HL-60/S4 treated with retinoic acid at 250 ng/mL for 4 days and 3 days (cell line): ENCODE data around the gene ODAPH.
"Not testable (repeated sequence)": the region's sequence is repeated elsewhere in the genome, so short reads cannot be mapped to it uniquely, and the experiment has no call there.

ENCODE experiments used
- in situ Hi-C: fragments of 300-500 bp; cut with MboI; formaldehyde crosslinking; loops from 2 replicates; pipeline ENCODE4 v1.7.0; 2022; ENCODE audit warnings: low sequenced_read_pairs

The ODAPH gene, protein sequence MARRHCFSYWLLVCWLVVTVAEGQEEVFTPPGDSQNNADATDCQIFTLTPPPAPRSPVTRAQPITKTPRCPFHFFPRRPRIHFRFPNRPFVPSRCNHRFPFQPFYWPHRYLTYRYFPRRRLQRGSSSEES

DNA sequence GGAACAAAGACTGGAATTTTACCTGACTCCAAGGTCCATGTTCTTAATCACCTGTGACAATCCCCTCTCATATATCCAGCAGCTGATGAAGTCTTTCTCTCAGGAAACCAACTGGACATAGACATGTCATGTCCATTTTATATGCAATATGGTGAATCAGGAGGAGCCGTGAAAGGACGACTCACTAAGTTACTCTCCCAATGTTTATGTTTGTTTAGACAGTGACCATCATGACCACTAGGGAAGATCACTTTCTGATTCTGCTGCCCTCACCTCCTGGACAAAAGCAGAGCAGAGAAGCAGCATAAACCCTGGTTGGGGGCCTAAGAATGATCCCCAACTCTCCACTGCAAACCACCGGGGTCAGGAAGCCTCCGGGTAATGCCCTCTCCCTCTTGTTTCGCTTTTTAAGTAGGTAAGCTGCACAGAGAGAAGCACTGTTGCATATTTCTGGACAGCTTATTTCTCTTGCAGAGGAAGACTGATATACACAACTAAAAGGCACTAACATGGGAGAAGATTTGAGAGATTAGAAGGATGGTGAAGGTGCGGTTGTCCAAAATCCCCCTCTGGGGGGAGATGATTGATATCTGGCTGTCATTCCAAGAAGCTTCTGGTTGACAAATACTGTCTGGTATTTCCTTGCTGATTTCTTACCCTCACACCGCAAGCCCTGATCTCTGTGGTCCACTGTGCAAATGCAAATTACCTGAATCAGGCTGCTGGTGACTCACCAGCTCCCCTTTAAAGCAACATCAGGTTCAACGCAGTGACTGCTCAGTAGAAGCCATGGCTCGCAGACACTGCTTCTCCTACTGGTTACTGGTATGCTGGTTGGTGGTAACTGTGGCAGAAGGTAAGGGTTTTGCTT, at the start of gene ODAPH:
Gene ODAPH, plus strand, starts transcription at position 773 of the 871 bp plus-strand sequence. Its CDS starts 17 bp downstream, at position 790.
- in situ Hi-C loops: no loop called here

DNA sequence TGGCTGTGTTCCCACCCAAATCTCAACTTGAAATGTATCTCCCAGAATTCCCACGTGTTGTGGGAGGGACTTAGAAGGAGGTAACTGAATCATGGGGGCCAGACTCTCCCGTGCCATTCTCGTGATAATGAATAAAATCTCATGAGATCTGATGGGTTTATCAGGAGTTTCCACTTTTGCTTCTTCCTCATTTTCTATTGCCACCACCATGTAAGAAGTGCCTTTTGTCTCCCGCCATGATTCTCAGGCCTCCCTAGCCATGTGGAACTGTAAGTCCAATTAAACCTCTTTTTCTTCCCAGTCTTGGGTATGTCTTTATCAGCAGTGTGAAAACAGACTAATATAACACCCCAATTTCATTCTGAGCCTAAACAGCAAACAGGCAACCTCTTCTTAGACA, 46.3 kb upstream of the ODAPH start:
- in situ Hi-C loops: not testable (repeated sequence)

DNA sequence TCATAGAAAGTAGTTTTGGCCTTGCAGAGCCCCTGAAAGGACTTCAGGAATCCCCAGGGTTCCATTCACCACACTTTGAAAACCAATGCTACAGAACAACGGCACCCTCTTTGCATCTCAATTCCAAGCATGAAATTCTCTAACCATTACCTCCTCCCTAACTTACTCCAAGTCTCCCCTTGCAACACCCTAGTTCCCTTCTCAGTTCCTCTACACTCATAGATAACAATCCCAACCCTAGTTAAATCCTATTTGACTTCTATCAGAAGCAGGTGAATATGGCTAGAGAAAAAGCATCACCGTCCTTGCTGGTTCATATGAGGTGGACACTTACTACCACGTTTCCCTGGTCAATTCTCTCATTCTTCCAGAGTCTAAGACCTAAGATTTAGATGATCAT, 44.0 kb upstream of the ODAPH start:
- in situ Hi-C loops: no loop called here

DNA sequence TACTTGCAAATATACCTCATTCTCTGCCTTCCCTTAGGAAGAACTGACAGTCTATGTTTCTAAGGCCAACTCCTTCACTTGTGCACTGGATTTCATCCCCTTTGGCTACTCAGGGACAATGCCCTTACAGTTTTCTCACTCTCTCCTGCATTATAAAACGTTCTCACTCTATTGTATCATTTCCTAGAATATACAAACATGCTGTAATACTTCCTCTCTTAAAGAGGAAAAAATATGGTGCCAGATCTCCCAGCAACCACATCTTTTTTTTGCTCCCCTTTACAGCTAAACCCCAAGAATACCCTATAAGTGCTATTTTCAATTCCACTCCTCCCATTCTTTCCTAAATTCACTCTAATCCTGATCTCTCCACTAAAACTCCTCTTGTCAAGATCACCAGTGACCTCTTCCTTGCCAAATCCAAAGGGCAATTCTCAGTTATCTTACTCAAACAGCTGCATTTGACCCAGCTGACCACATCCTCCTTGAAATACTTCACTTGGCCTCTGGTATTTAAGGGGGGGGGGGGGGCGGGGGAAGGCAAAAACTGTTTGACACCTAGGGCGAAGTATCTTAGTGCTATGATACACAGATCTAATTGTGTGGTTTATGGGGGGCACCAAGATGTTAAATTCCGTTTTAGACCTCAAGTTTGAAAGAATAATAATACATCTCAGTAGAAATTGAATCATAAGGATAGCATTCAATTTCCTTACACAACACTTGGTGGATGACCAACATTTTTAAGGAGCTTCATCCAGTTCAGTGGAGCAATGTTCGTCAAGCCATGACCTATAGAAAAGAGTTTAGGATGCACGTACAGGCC, 43.3 kb upstream of the ODAPH start:
- in situ Hi-C loops: no loop called here

DNA sequence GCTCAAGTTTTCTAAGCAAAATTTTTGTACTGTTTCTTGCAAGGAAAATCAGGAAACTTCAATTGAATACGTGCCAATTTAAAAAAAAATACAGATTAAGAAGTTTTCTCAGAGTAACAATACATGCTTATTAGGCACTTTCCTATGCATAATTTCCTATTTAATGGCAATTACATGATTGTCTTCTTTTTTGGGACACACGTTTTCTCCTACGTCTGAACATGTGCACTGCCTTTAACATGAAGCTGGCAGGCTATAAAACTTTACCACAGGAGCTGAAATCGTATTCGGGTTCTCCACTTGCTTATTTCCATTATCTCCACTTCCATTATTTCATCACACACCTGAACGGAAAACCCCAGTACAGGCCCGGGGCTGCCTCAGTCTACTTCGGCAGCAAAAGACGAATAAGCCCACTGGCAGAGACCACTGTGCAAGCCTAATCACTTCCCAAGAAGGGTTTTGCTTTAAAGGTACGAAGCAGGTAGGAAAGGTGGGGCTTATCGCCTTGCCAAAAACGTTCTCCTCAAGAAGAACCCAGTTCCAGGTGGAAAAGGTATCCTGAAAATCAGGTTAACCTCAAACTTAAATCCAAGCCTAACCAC, 42.2 kb upstream of the ODAPH start:
- in situ Hi-C loops: no loop called here

DNA sequence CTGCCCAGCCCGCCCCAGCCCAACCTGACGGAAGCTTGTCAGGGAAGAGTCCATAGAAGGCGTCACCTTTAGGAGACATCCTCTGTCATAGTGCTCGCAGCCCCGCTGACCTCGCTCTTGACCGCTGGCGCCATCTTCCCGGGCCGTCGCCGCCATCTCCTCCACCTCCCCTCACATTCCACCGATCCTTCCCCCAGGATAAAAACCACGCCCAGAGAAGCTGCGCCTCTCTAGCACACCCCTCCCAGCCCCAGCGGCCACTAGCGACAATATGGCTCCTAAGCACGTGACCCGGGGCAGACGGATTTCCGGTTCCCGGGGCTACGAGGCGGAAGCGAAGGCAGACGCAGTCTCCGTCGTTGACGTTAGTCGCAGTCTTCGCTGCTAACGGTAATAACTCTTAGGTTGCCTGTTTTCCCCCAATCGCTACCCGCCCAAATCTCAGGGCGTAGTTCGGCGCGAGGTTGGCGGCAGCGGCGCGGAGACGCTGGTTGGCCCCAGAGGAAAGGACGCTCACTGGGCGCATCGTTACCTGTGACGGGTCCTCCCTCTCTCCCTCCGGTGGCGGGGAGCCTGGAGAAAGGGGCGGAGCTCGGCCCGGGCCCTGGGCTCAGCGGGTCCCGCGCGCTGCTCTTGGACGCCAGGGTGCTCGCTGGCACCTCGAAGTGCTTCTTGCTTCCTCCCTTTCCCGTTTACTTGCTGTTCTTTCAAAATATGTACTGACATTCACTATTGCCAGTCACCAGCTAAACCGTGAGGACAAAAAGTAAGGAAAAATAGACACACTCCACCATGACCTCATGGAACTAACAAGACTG, 41.5 kb upstream of the ODAPH start, which contains the start of the genes RCHY1 and THAP6:
Gene RCHY1, minus strand, starts transcription at position 273 of the 818 bp plus-strand sequence. Its CDS starts 117 bp downstream, at position 156.
Gene THAP6, plus strand, starts transcription at position 343 of the 818 bp plus-strand sequence. CDS start 980 bp downstream, outside the sequence.
- in situ Hi-C loops: no loop called here

DNA sequence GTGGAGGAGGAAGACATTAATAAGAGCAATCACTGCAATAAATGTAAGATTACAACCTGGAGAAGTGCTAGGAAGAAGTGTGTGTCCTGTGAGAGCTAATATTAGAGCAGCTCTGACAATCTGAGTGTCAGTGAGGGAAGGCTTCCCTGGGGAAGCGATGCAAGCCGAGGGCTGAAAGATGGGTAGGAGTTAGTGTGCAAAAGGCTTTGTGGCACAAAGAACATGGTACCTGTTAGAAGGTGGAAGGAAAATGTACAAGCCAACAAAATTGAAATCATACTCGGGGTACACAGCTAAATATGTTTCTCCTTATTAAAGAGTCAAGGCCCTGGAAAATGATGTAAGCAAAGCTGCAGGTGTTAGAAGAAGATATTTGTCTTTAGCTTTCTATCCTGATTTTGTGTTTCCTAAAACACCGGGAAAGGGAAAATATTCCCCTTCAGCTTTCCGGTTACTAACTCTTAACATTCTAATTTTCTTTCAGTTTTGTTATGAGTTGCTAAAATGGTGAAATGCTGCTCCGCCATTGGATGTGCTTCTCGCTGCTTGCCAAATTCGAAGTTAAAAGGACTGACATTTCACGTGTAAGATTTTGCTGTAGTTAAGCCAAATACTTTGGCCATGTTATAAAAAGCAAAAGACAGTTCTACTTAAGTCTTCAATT, 40.8 kb upstream of the ODAPH start:
- in situ Hi-C loops: no loop called here

DNA sequence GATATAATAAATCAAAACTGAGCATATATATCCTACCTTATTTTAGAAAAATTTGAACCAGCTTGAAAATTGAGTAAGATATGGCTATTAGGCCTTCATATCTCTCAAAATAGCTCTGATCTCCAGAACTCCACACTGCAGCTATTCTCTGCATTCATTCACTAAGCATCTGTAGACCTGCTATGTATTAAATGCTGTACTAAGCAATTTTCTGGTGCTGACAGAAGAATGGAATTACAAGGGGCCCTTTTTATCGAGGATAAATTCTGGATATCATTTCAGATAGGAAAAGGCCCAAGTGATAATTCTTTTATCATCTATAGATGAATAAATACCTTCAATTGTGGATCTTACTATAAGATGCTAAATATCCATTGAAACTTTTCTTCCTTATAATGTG, 39.7 kb upstream of the ODAPH start:
- in situ Hi-C loops: no loop called here

DNA sequence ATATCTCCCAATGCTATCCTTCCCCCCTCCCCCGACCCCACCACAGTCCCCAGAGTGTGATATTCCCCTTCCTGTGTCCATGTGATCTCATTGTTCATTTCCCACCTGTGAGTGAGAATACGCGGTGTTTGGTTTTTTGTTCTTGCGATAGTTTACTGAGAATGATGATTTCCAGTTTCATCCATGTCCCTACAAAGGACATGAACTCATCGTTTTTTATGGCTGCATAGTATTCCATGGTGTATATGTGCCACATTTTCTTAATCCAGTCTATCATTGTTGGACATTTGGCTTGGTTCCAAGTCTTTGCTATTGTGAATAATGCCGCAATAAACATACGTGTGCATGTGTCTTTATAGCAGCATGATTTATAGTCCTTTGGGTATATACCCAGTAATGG, 36.4 kb upstream of the ODAPH start:
- in situ Hi-C loops: not testable (repeated sequence)

DNA sequence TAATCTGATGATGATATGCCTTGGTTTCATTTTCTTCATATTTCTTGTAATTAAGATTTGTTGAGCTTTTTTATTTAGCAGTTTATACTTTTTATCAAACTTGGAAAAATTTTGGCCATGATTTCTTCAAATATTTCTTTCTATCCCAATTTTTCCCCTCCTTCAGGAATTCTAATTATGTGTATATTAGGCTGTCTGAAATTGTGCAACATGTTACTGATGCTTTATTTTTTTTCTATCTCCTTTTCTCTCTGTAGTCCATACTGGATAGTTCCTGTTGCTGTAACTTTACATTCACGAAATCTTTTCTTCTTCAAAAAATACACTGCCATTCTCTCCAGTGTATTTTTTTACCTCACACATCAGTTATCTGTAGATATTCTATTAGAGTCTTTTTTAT, 30.8 kb upstream of the ODAPH start:
- in situ Hi-C loops: no loop called here

DNA sequence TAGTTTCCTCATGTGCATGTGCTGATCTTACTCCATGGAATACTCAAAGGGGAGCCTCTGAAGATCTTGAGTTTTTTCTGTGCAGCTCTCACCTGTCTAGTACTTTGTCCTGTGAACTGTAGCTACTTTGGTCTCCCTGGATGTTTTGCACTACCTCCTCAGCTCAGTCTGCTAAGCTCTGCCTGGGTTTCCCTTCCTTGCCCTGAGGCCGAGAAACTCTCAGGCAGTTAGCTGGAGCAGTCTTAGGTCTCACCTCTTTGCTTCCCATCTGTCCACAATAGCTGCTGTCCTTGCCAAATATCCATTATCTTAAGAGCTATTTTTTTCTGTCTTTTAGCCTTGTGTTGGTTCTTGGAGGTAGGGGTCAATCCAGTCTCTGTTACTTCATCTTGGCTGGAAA, 30.0 kb upstream of the ODAPH start:
- in situ Hi-C loops: no loop called here

DNA sequence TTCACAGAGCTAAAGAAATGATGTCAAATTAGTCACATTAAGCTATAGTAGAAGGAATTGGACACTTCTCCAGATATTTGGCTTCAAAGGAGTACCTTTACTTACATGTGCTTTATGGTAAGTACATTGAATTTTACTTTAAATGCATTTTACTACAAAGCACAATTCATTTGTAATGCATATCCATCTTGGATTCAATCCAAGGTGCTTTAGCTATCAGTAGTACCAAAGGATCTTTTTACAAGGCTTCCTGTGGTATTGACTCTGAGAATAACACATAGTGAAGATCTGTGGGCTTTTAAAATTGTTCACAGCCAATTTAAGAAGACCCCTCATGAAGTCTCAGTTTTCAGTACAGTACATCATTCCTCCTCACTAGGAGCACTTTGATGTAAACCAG, 28.4 kb upstream of the ODAPH start:
- in situ Hi-C loops: no loop called here

DNA sequence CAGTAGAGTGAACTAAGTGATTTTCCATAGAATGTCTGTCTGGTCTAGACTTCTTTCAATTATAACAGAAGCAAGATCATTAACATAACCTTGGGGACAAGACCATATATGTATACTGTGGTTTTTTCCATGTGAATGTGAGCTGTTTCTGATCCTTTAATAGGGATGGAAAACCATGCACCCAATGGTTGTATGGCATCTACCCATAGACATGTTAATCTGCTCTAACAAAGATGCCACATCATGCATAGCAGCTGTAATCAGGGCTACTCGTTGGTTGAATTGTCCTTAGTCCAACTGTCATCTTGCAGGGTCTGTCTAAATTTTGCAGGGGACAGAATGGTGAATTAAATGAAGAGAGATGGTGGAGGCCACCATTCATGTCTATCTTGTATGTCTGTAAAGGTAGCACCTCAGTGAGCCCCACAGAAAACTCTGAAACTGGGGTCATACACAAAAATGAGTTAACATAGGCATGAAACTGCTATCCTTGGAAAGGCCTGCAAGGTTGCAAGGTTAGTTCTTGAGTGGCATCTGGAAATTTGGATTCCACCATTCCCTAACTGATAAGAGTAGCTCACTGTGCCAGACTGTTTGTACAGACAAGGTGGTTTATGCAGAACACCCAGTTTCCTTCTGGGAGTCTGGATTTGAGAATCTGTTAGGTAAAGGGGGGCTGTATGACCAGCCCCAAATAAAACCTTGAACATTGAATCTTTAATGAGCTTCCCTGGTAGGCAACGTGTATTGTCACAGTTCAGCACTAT, 25.1 kb upstream of the ODAPH start:
- in situ Hi-C loops: no loop called here

DNA sequence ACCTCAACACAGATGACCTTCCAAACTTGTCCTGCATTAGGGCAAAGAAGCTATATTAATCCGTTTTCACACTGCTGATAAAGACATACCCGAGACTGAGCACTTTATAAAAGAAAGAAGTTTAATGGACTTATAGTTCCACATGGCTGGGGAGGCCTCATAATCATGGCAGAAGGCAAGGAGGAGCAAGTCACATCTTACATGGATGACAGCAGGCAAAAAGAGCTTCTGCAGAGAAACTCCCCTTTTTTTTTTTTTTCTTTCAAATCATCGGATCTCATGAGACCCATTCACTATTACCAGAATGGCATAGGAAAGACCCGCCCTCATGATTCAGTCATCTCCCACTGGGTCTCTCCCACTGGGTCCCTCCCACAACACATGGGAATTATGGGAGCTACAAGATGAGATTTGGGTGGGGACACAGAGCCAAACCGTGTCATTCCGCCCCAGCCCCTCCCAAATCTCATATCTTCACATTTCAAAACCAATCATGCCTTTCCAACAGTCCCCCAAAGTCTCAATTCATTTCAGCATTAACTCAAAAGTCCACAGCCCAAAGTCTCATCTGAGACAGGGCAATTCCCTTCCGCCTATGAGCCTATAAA, 24.2 kb upstream of the ODAPH start:
- in situ Hi-C loops: not testable (repeated sequence)

DNA sequence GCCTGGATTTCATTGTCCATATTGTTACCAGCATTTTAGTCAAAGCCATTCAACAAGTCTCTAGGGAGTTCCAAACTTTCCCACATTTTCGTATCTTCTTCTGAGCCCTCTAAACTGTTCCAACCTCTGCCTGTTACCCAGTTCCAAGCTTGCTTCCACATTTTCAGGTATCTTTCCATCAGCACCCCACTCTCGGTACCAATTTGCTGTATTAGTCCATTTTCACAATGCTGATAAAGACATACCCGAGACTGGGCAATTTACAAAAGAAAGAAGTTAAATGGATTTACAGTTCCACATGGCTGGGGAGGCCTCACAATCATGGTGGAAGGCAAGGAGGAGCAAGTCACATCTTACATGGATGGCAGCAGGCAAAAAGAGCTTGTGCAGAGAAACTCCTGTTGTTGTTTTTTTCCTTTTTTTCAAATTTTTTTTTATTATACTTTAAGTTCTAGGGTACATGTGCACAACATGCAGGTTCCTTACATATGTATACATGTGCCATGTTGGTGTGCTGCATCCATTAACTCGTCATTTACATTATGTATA, 22.5 kb upstream of the ODAPH start:
- in situ Hi-C loops: not testable (repeated sequence)

DNA sequence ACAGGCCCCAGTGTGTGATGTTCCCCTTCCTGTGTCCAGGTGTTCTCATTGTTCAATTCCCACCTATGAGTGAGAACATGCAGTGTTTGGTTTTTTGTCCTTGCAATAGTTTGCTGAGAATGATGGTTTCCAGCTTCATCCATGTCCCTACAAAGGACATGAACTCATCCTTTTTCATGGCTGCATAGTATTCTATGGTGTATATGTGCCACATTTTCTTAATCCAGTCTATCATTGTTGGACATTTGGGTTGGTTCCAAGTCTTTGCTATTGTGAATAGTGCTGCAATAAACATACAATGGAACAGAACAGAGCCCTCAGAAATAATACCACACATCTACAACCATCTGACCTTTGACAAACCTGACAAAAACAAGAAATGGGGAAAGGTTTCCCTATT, 21.9 kb upstream of the ODAPH start:
- in situ Hi-C loops: not testable (repeated sequence)

DNA sequence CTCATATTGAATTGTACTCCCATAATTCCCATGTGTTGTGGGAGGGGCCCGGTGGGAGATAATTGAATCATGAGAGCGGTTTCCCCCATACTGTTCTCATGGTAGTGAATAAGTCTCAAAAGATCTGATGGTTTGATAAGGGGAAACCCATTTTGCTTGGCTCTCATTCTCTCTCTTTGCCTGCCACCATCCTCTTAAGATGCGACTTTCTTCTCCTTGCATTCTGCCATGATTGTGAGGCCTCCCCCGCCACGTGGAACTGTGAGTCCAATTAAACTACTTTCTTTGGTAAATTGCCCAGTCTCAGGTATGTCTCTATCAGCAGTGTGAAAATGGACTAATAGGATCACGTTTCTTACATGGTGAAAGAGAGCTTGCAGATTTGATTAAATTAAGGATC, 18.6 kb upstream of the ODAPH start:
- in situ Hi-C loops: not testable (repeated sequence)

DNA sequence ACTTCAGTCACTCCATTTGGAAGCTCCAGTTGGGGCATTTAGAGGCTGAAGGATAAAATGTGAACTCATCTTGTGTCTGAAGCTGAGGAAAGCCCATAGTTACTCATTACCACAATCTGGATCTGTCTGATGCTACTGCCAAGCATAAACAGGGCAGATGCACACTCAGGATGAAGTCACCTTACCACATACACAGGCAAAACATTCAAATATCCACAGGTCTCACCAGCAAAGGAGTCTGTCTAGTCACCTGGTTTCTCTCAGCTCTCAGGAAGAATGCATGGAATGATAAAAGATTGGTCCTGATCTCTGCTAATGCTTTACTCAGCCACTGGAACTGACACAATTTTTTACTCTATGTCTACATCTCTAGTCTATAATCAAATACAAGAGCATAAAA, 13.0 kb upstream of the ODAPH start:
- in situ Hi-C loops: no loop called here
